H1 (cell line): Measurements from ENCODE around the gene IQGAP1. TPM values are rescaled to one million over a fixed set of nuclear protein-coding genes. Genes with fewer than 3 reads are reported as not detected.

Experiments
- CTCF ChIA-PET: fragments of 300-600 bp; sonication (Branson Sonifier 250); formaldehyde crosslinking; loops from one replicate; lab custom pipeline; 2021; ENCODE audit not compliant: partially characterized antibody; lab: Charles Lee
- POLR2A ChIA-PET: fragments of 300-600 bp; sonication (Branson Sonifier 250); formaldehyde crosslinking; loops from one replicate; lab custom pipeline; 2021; ENCODE audit warnings: inconsistent platforms; ENCODE audit not compliant: partially characterized antibody; lab: Charles Lee
- DNase-seq, 2 experiments: peaks; one replicate each; pipeline versions ENCODE4 v3.0.0 to v3.0.0-alpha.2; 2010 to 2022; ENCODE audit warnings: low spot score in 2 of 2, low read depth in 1 of 2, mixed read lengths in 1 of 2
- FAIRE-seq: peaks from 2 replicates; lab custom pipeline; 2011; peaks lifted over from hg19 to GRCh38; lab: Jason Lieb, UNC
- H2AFZ ChIP-seq: 2 replicates; pipeline ENCODE4 v1.8.1; 2012; ENCODE audit warnings: low read length, inconsistent platforms
- H2AK5ac ChIP-seq: 2 replicates; pipeline ENCODE4 v1.6.1; 2013; ENCODE audit warnings: low read depth, low read length
- H2BK120ac ChIP-seq: replicated peaks from 2 replicates; pipeline ENCODE3; 2013; ENCODE audit warnings: low read depth, low read length, inconsistent platforms
- H2BK12ac ChIP-seq: 2 replicates; pipeline ENCODE4 v1.6.1; 2013; ENCODE audit warnings: low read depth, low read length
- H2BK15ac ChIP-seq: 2 replicates; pipeline ENCODE4 v1.6.1; 2013; ENCODE audit warnings: low read length
- H2BK20ac ChIP-seq: 2 replicates; pipeline ENCODE4 v1.6.1; 2013; ENCODE audit warnings: low read length
- H2BK5ac ChIP-seq: 2 replicates; pipeline ENCODE4 v1.6.1; 2013; ENCODE audit warnings: low read depth, low read length
- H3K14ac ChIP-seq: 2 replicates; pipeline ENCODE4 v1.6.1; 2013; ENCODE audit warnings: inconsistent platforms; ENCODE audit not compliant: insufficient read length
- H3K18ac ChIP-seq: 2 replicates; pipeline ENCODE4 v1.6.1; 2013; ENCODE audit warnings: low read length; ENCODE audit errors: extremely low read depth
- H3K23ac ChIP-seq: 2 replicates; pipeline ENCODE4 v1.6.1; 2013; ENCODE audit warnings: inconsistent platforms; ENCODE audit not compliant: insufficient read length
- H3K23me2 ChIP-seq: 2 replicates; pipeline ENCODE4 v1.6.1; 2013; ENCODE audit warnings: low read depth, low read length
- H3K27ac ChIP-seq: 2 replicates; pipeline ENCODE4 v1.6.1; 2011; ENCODE audit warnings: low read depth, low read length, inconsistent platforms
- H3K27me3 ChIP-seq, 4 experiments: replicated peaks in 1 of 4; 1 replicate in 1 of 4; 2 replicates in 3 of 4; pipeline versions ENCODE4 v1.6.1 to v1.8.1; 2011 to 2013; ENCODE audit warnings: low read length in 3 of 4, mild to moderate bottlenecking in 3 of 4, inconsistent platforms in 2 of 4, mixed read lengths in 2 of 4, moderate library complexity in 1 of 4; ENCODE audit not compliant: control insufficient read depth in 3 of 4, insufficient read depth in 3 of 4; ENCODE audit errors: extremely low read depth in 1 of 4
- H3K36me3 ChIP-seq, 4 experiments: 2 replicates each; pipeline versions ENCODE4 v1.6.1 to v1.8.1; 2011 to 2013; ENCODE audit warnings: mild to moderate bottlenecking in 4 of 4, low read length in 3 of 4, moderate library complexity in 2 of 4, control low read depth in 1 of 4, inconsistent platforms in 1 of 4; ENCODE audit not compliant: insufficient read depth in 4 of 4, control insufficient read depth in 2 of 4
- H3K4ac ChIP-seq: replicated peaks from 2 replicates; pipeline ENCODE3; 2013; ENCODE audit warnings: low read length, low read depth, mixed read lengths, inconsistent platforms; ENCODE audit not compliant: insufficient read length
- H3K4me1 ChIP-seq, 4 experiments: replicated peaks in 1 of 4; 1 replicate in 1 of 4; 2 replicates in 3 of 4; pipeline versions ENCODE4 v1.6.1 to v1.8.1; 2011 to 2013; ENCODE audit warnings: low read length in 3 of 4, inconsistent platforms in 2 of 4, mixed read lengths in 1 of 4; ENCODE audit not compliant: insufficient read depth in 4 of 4, control insufficient read depth in 3 of 4
- H3K4me2 ChIP-seq, 2 experiments: 2 replicates each; pipeline versions ENCODE4 v1.6.1 to v1.8.1; 2011 to 2013; ENCODE audit warnings: low read depth in 2 of 2, low read length in 2 of 2, control low read depth in 1 of 2, inconsistent platforms in 1 of 2, mild to moderate bottlenecking in 1 of 2; ENCODE audit not compliant: insufficient read depth in 1 of 2
- H3K4me3 ChIP-seq, 4 experiments: fragments of 200-600, 300-600 bp in 1 of 4; sonication (generic), shearing (Covaris generic), sonication (Bioruptor Twin) in 1 of 4; 2 replicates each; pipeline versions ENCODE4 v1.5.1 to v1.8.1; 2011 to 2016; ENCODE audit warnings: low read length in 4 of 4, low read depth in 3 of 4, control low read depth in 2 of 4, inconsistent platforms in 2 of 4, mild to moderate bottlenecking in 2 of 4, mixed read lengths in 1 of 4, moderate library complexity in 1 of 4; ENCODE audit not compliant: insufficient read depth in 2 of 4; ENCODE audit errors: extremely low read depth in 1 of 4
- H3K56ac ChIP-seq: replicated peaks from 2 replicates; pipeline ENCODE3; 2013; ENCODE audit warnings: low read depth, mild to moderate bottlenecking, mixed read lengths, low read length, inconsistent platforms; ENCODE audit not compliant: insufficient read length
- H3K79me1 ChIP-seq: 2 replicates; pipeline ENCODE4 v1.6.1; 2013; ENCODE audit warnings: low read depth, low read length, control low read depth
- H3K79me2 ChIP-seq, 2 experiments: 2 replicates each; pipeline versions ENCODE4 v1.6.1 to v1.8.1; 2012 to 2013; ENCODE audit warnings: low read length in 2 of 2, mild to moderate bottlenecking in 2 of 2, inconsistent platforms in 1 of 2; ENCODE audit not compliant: insufficient read depth in 2 of 2, control insufficient read depth in 1 of 2
- H3K9ac ChIP-seq, 4 experiments: replicated peaks in 1 of 4; 1 replicate in 1 of 4; 2 replicates in 3 of 4; pipeline versions ENCODE4 v1.6.1 to v1.8.1; 2011 to 2013; ENCODE audit warnings: low read depth in 3 of 4, low read length in 3 of 4, control low read depth in 2 of 4, mild to moderate bottlenecking in 2 of 4, moderate library complexity in 2 of 4, inconsistent platforms in 1 of 4; ENCODE audit errors: extremely low read depth in 1 of 4
- H3K9me3 ChIP-seq, 2 experiments: 2 replicates each; pipeline versions ENCODE4 v1.6.1 to v1.8.1; 2012 to 2013; ENCODE audit warnings: mild to moderate bottlenecking in 2 of 2, moderate library complexity in 2 of 2, control low read depth in 1 of 2, inconsistent platforms in 1 of 2, low read depth in 1 of 2, low read length in 1 of 2, mixed read lengths in 1 of 2; ENCODE audit not compliant: insufficient read depth in 2 of 2
- H4K20me1 ChIP-seq, 2 experiments: replicated peaks in 1 of 2; 2 replicates each; pipeline versions ENCODE3 to v1.8.1; 2011 to 2013; ENCODE audit warnings: inconsistent platforms in 2 of 2, low read length in 2 of 2, mild to moderate bottlenecking in 1 of 2; ENCODE audit not compliant: insufficient read depth in 2 of 2, control insufficient read depth in 1 of 2
- H4K5ac ChIP-seq: 2 replicates; pipeline ENCODE4 v1.6.1; 2013; ENCODE audit warnings: low read length, low read depth, mixed read lengths, inconsistent platforms; ENCODE audit not compliant: insufficient read length
- H4K8ac ChIP-seq: 2 replicates; pipeline ENCODE4 v1.8.0; 2013; ENCODE audit warnings: mild to moderate bottlenecking, moderate library complexity, low read length, inconsistent platforms; ENCODE audit not compliant: insufficient read depth; ENCODE audit errors: extremely low read depth
- H4K91ac ChIP-seq: replicated peaks from 2 replicates; pipeline ENCODE3; 2013; ENCODE audit warnings: low read length, mixed read lengths, inconsistent platforms; ENCODE audit not compliant: insufficient read length
- CTBP2 ChIP-seq: IDR thresholded peaks from 2 replicates; pipeline ENCODE4 v1.7.0; 2011; ENCODE audit warnings: borderline replicate concordance, mild to moderate bottlenecking, moderate library complexity, mixed read lengths, low read length; ENCODE audit not compliant: insufficient read depth, insufficient read length
- RBBP5 ChIP-seq: IDR thresholded peaks from 2 replicates; pipeline ENCODE4 v1.7.1; 2012; ENCODE audit warnings: low read depth, mild to moderate bottlenecking, inconsistent platforms, low read length, moderate library complexity, borderline replicate concordance
- USF2 ChIP-seq: IDR thresholded peaks from 2 replicates; pipeline ENCODE4 v1.6.1; 2011; ENCODE audit warnings: low read length, improper control_type of control experiment
- WGBS, 2 experiments: shearing (Covaris generic) in 1 of 2; methylation state at CpG; one replicate each; pipeline versions ENCODE4 v1.1.6 to v1.1.7; 2013 to 2015; ENCODE audit warnings: low lambda C conversion rate in 2 of 2, mixed read lengths in 2 of 2, inconsistent platforms in 1 of 2, low coverage in 1 of 2, missing lambda C conversion rate in 1 of 2; ENCODE audit not compliant: insufficient replicate concordance in 2 of 2, insufficient coverage in 1 of 2, insufficient read length in 1 of 2; ENCODE audit errors: extremely low coverage in 1 of 2, missing lambda C conversion rate in 1 of 2; 5-methylcytosine and 5-hydroxymethylcytosine counted together
- polyA plus RNA-seq, 7 experiments: library from polyadenylated mRNA; depleted of rRNA in 3 of 7; stranded (reverse) in 5 of 7; unstranded in 2 of 7; fragments of >200 nt in 5 of 7; fragments of 200-250 nt in 2 of 7; gene quantifications; 1 replicate in 5 of 7; 2 replicates in 1 of 7; 4 replicates in 1 of 7; pipeline versions ENCODE4 v1.2.1 to v1.2.3, GENCODE V29; 2011 to 2013; ENCODE audit warnings: missing spikeins in 2 of 7, mixed read lengths in 2 of 7
- total RNA-seq: library from RNA; stranded (reverse); fragmentation: NEBNext Ultra II Directional; extraction: Animal tissue kit (Norgen Biotek cat#: 25700); gene quantifications from 2 replicates; pipeline ENCODE4 v1.2.1, GENCODE V29; 2021

IQGAP1 gene
- total and polyA plus RNA-seq, 2 of the 8 experiments (the other 6 are each of a cell fraction or from before 2014, with no cell fraction given) = 56.0 to 138 TPM

GRCh38 chr15:90407336-90407735, 19.3 kb downstream of the IQGAP1 start:
- no peak for FAIRE-seq

More at GRCh38 chr15:90407336-90407735, 19.3 kb downstream of the IQGAP1 start:
- Histone ChIP-seq H3K9me3 (peaks cover 0 to 2% of the 10 kb centered on the region in 2 experiments; a peak in 1 of 4 replicates), H2BK15ac (no peak overlapping the region), H3K4me1 (peaks cover 2 to 16% (median 10%) of the 10 kb centered on the region in 4 experiments; a peak in 6 of 7 replicates), H3K56ac (no peak overlapping the region), H3K23ac (no peak overlapping the region), H3K27ac (no peak overlapping the region), H3K14ac (no peak overlapping the region), H4K91ac (no peak overlapping the region), H3K4me3 (no peak overlapping the region), H3K4ac (no peak overlapping the region), H4K8ac (no peak overlapping the region), H3K18ac (no peak overlapping the region), H2BK5ac (no peak overlapping the region), H2AFZ (no peak overlapping the region), H4K20me1 (no peaks in the 10 kb centered on the region), H3K27me3 (no peaks in the 10 kb centered on the region), H3K23me2 (no peaks in the 10 kb centered on the region), H3K79me1 (no peaks in the 10 kb centered on the region), H2BK12ac (no peak overlapping the region), H2AK5ac (no peak overlapping the region), H2BK120ac (no peak overlapping the region), H3K36me3 (no peaks in the 10 kb centered on the region), H3K79me2 (peaks cover 12 to 82% of the 10 kb centered on the region in 2 experiments), H3K4me2 (no peak overlapping the region), H4K5ac (no peak overlapping the region), H2BK20ac (no peak overlapping the region), H3K9ac (no peak overlapping the region)
- TF ChIP-seq USF2 (no peak), CTBP2 (no peak), RBBP5 (no peak)
- no peak for DNase-seq
- CTCF ChIA-PET = interaction anchor here (0.5 to 1.4 kb wide), 4 partner anchors 16 to 371 kb away, joined by 3 read pairs; no protein-coding TSS in a partner anchor
- WGBS, 2 experiments = 88% methylated on average over 3 of the region's 3 CpGs; no CpG with 5 or more reads in 1 of the 2 experiments
- POLR2A ChIA-PET = interaction anchor here (0.6 to 1.6 kb wide), 5 partner anchors 11 to 310 kb away, joined by 3 to 6 read pairs (median 4); partner anchors contain the start of genes BLM and IQGAP1
